ENCODE results near the gene ACTN1.

Gene ACTN1

DNA sequence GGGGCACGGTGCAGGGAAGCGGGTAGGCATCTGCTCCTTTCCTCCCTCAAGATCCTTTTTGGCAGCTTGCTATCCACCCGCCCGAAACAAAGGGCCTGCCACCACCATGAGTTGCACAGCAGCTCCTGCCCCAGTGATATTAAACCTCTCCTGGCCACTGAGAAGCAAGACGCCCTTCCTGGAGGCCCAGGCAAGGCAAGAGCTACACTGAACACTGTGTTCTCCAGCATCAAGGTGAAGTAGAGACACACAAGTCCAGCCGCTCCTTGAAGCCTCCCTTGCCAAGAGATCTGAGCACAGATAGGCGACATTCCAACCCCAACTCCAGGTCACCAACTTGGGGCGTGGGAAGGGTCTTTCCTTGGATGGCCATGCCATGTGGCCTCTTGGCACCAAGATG is 70.9 kb downstream of the ACTN1 start:
- DNase-seq = no peak

DNA sequence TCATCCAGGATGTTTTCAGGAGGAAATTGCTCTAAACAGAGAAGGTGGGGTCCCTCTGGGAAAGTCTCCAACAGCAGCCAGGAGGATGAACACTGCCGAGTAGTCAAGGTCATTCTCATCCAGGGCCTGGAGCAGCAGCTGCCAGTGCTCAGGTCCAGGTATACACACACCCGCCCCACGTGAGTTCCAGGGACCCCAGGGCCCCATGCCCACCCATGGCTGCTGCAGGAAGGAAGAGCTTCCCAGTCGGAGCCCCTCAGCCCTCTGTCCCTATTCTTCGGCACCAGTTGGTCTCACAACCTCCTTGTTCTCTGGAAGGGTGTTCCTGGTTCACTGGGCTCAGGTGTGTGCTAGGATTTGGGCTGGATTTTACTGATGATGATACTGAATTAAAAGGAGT is 72.7 kb downstream of the ACTN1 start:
- DNase-seq = no peak

- DNase-seq = no peak
Observed at GRCh38 chr14:68905107-68905895, 73.8 kb downstream of the ACTN1 start.

DNA sequence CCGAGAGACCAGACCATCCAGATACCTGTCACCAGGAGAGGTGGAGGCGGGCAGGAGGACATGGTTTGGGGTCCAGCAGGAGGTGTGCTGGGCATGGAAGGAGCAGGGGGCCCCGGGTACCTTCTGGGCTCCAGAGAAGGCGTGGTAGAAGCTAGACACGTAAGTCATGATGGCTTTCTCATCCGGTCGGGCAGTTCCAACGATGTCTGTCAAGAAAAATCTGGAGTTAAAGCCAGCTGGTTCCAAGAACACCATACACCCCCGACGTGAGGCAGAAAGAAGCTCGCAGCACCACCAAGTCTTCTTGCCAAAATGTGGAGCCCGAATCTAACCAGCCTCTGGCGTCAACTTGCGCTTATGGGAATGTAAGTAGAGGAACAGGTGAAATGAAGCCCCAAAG is 76.7 kb downstream of the ACTN1 start:
- DNase-seq = no peak

- peak; percentile 31 for DNase-seq
Observed at GRCh38 chr14:68899033-68899603, 80.0 kb downstream of the ACTN1 start.

GRCh38 chr14:68898248-68899032 is 80.7 kb downstream of the ACTN1 start:
- DNase-seq = no peak

DNA sequence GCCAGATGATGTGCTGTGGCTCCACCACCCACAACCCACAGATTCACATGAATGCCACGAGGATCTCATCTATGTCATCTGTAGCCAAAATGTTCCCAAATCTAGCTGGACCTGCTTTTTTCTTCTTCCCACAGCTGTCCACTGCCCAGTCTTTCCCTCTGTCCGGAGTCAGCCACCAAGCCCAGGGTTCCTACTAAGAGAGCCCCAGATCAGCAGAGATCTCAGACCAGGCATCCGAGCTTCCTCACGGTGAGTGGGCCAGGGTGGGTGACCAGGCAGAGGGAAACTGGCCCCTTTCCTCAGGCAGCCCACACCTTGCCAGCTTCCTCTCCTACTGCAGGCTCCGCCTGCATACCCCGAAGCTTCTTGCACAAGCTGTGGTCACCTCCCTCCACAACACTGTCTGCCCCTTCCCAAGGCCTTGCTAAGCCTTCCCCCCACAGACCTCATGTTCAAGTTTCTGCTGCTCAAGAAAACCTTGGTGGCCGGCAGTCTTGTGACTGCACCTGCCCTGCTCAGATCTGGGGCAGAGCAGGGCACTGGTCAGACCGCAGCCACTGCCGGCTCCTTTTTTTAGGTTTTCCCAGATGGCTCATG is 81.4 kb downstream of the ACTN1 start:
- no peak for DNase-seq

GRCh38 chr14:68896132-68896531 is 83.0 kb downstream of the ACTN1 start:
- DNase-seq = no peak

DNA sequence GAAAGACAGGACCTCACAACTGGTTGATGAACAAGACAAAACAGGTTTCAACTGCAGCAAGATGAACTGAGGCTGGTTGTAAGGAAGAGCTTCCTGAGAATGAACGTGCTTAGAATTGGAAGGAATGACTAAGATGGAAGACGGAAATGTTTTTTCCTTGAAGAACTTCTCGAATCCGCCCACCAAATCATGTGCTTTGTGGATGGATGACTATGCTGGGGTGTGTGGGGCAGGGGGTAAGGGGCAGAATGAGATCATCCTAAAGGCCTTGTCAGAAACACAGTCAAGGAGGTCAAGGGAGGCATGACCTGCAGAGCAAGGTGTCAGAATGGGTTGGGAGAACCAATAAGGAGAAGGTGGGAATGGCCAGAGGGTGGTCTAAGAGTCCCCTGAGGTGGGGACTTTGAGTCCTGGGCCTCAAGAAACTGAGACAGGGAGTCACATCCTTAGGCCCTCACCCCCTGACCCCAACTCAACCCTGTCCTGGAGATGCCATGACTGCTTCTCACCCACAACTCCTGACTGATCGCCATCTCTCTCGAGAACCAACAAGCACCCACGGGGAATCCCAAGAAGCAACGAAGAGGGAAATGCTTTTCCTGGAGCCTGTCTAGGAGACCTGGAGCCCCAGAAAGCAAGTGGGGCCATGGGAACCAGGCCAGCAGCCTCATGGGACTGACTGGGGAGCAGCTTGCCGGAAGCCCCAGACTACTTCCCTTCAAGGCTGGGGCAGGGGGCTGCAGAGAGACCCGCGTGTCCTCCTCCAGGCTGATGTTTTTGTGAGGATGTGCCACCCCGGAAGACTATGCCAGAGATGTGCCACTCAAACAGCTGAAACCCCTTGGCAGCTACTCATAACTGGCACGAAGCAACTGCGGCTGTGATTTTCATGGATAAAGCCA is 84.0 kb downstream of the ACTN1 start:
- DNase-seq = no peak

GRCh38 chr14:68894123-68894522 is 85.0 kb downstream of the ACTN1 start:
- no peak for DNase-seq

GRCh38 chr14:68893566-68893965 is 85.5 kb downstream of the ACTN1 start:
- DNase-seq = no peak

- DNase-seq = no peak
Observed at GRCh38 chr14:68892961-68893360, 86.1 kb downstream of the ACTN1 start.

DNA sequence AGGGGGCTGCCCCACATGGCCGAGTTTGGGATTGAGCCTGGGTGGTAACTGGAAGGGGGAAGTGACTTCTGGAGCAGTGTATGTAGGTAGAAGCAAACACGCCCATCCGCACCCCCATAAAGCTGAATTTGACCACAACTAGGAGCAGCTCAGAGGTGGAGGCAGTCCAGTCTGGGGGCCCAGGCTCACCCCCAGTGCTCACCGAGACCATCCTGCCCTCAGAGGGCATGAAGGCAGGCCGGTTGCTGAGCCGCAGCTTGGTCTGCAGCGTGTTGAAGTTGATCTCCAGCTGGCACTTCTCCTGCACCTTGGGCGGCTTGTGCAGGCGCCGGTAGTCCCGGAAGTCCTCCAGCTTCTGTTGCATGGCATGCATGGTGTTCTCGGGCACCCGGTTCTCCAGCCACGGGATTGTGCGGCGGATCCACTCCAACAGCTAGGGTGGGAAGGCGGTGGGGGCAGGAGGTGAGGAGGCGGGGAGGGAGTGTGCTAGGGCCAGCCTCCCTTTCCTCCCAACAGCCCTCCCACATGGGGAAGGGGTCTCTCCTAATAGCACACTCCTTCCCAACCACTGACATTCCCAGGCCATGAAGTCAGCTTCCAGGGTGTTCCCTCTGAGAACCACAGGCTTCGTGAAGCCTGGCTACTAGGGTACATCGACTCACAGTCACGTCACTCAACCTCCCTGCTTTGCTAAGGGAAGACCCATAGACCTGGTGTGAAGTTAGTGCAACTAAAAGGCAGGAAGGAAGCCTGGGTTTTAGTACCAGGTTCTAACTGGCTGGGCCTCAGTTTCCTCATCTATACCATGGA is 87.0 kb downstream of the ACTN1 start:
- no peak for DNase-seq

DNA sequence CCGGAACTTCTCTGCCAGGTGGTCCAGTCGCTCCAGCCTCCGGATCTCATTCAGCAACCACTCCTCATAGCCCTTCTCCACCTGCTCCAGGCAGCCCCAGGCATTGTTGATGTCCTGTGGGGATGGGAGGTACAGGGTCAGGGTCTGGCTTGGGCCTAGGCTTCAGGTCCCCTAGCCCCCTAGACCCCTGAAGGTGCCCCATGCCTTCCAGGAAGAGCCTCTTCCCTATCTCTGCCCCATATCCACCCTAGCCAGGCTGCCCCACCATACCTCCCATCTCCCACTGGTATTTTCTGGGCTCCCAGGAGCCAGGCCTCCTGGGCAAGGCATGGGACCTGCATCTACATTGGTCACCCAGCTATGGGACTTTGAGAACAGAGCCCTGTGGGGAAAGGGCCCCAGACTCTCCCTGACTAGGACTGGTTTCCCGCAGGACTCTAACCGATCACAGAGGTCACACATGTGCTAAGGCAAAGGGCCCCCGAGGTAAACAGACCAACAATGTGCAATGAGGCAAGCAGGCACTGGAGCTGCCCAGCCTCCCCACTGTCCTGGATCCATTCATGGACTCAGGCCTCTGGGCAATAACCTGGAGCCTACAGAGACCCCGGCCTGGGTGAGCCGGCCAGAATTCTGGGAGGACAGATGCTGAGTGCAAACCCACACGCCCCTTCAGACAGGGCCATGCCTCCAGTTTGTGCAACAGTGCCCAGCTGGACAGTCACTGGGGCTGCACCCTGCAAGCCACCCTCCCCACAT is 88.8 kb downstream of the ACTN1 start:
- DNase-seq = no peak

DNA sequence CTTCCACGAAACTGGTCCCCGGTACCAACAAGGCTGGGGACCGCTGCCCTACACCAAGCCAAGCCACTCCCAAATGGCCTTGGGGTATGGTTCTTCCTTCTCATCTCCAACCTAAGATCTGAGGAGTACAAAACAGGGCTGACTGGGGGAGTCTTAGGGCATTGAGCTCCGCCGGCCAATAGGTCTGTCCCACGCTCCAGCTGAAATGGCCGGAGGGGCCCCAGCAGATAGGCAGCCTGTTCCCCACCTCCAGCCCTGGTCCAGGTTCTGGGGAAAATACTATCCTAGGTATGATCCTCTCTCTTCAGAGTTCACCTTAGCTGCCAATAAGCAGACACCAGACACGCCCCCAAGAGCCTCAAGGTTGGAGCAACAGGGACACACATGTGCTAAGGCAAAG is 90.2 kb downstream of the ACTN1 start:
- DNase-seq = no peak

GRCh38 chr14:68888025-68888850 is 90.9 kb downstream of the ACTN1 start:
- no peak for DNase-seq

GRCh38 chr14:68886109-68886434 is 93.0 kb downstream of the ACTN1 start:
- no peak for DNase-seq

- no peak for DNase-seq
Observed at GRCh38 chr14:68885226-68886108, 93.6 kb downstream of the ACTN1 start.
